Trophoblast cell (in vitro differentiated cells and primary cell): ENCODE data around the gene DDX11.
"Not testable (repeated sequence)": the region's sequence is repeated elsewhere in the genome, so short reads cannot be mapped to it uniquely, and the experiment has no call there.

Source experiments
- DNase-seq, 2 donors: peaks; one replicate each; pipeline ENCODE4 v3.0.0-alpha.2; 2016
- H2AFZ ChIP-seq: 2 replicates; pipeline ENCODE4 v1.6.1; 2013; ENCODE audit warnings: low read length, moderate library complexity, mild to moderate bottlenecking; ENCODE audit not compliant: insufficient read depth, poor library complexity
- H2AK5ac ChIP-seq: 2 replicates; pipeline ENCODE4 v1.6.1; 2013; ENCODE audit warnings: mild to moderate bottlenecking, low read length
- H2BK120ac ChIP-seq: 2 replicates; pipeline ENCODE4 v1.6.1; 2013; ENCODE audit warnings: low read length, mild to moderate bottlenecking, moderate library complexity; ENCODE audit not compliant: insufficient read depth, poor library complexity
- H2BK12ac ChIP-seq: 2 replicates; pipeline ENCODE4 v1.6.1; 2013; ENCODE audit warnings: mild to moderate bottlenecking, low read length, moderate library complexity
- H2BK5ac ChIP-seq: 2 replicates; pipeline ENCODE4 v1.6.1; 2013; ENCODE audit warnings: low read length, low read depth, moderate library complexity, mild to moderate bottlenecking; ENCODE audit not compliant: poor library complexity
- H3K14ac ChIP-seq: 2 replicates; pipeline ENCODE4 v1.6.1; 2013; ENCODE audit warnings: mild to moderate bottlenecking, low read length
- H3K18ac ChIP-seq: 2 replicates; pipeline ENCODE4 v1.6.1; 2013; ENCODE audit warnings: mild to moderate bottlenecking, low read length
- H3K23ac ChIP-seq: 2 replicates; pipeline ENCODE4 v1.6.1; 2013; ENCODE audit warnings: low read length
- H3K27ac ChIP-seq: 2 replicates; pipeline ENCODE4 v1.5.1; 2013; ENCODE audit warnings: low read depth, mild to moderate bottlenecking, inconsistent platforms, low read length, moderate library complexity
- H3K27me3 ChIP-seq: 2 replicates; pipeline ENCODE4 v1.6.1; 2013; ENCODE audit warnings: inconsistent platforms, mild to moderate bottlenecking, low read length, moderate library complexity; ENCODE audit not compliant: insufficient read depth
- H3K36me3 ChIP-seq, 2 experiments: 1 replicate in 1 of 2; 2 replicates in 1 of 2; pipeline ENCODE4 v1.6.1; 2013; ENCODE audit warnings: low read length in 2 of 2, mild to moderate bottlenecking in 2 of 2, moderate library complexity in 1 of 2; ENCODE audit not compliant: insufficient read depth in 2 of 2, control insufficient read depth in 1 of 2
- H3K4ac ChIP-seq: 2 replicates; pipeline ENCODE4 v1.6.1; 2013; ENCODE audit warnings: low read depth, mild to moderate bottlenecking, low read length, moderate library complexity
- H3K4me1 ChIP-seq, 2 experiments: 1 replicate in 1 of 2; 2 replicates in 1 of 2; pipeline ENCODE4 v1.6.1; 2013; ENCODE audit warnings: low read length in 2 of 2, mild to moderate bottlenecking in 2 of 2, moderate library complexity in 1 of 2; ENCODE audit not compliant: insufficient read depth in 2 of 2, control insufficient read depth in 1 of 2
- H3K4me2 ChIP-seq: 2 replicates; pipeline ENCODE4 v1.6.1; 2013; ENCODE audit warnings: inconsistent platforms, mild to moderate bottlenecking, low read length, moderate library complexity
- H3K4me3 ChIP-seq: 2 replicates; pipeline ENCODE4 v1.5.1; 2013; ENCODE audit warnings: mild to moderate bottlenecking, low read depth, low read length, inconsistent platforms
- H3K79me1 ChIP-seq: one replicate; pipeline ENCODE4 v1.6.1; 2013; ENCODE audit warnings: low read length
- H3K79me2 ChIP-seq: 2 replicates; pipeline ENCODE4 v1.6.1; 2013; ENCODE audit warnings: low read length, mild to moderate bottlenecking; ENCODE audit not compliant: control insufficient read depth, insufficient read depth, poor library complexity
- H3K9ac ChIP-seq: 2 replicates; pipeline ENCODE4 v1.6.1; 2013; ENCODE audit warnings: mild to moderate bottlenecking, low read length
- H3K9me3 ChIP-seq: 2 replicates; pipeline ENCODE4 v1.6.1; 2013; ENCODE audit warnings: low read depth, mild to moderate bottlenecking, control low read depth, inconsistent platforms, low read length; ENCODE audit not compliant: insufficient read depth
- H4K12ac ChIP-seq: 2 replicates; pipeline ENCODE4 v1.6.1; 2013; ENCODE audit warnings: low read depth, mild to moderate bottlenecking, low read length, moderate library complexity
- H4K8ac ChIP-seq: 2 replicates; pipeline ENCODE4 v1.6.1; 2013; ENCODE audit warnings: low read depth, mild to moderate bottlenecking, low read length, moderate library complexity
- H4K91ac ChIP-seq: one replicate; pipeline ENCODE4 v1.6.1; 2013; ENCODE audit warnings: low read depth, mild to moderate bottlenecking, low read length, moderate library complexity
- WGBS: extraction: QIAGEN DNeasy Blood & Tissue Kit; methylation state at CpG from one replicate; pipeline ENCODE4 v1.1.7; 2013; ENCODE audit warnings: missing lambda C conversion rate; ENCODE audit not compliant: insufficient read length, insufficient coverage; ENCODE audit errors: extremely low coverage; 5-methylcytosine and 5-hydroxymethylcytosine counted together

The DDX11 gene

GRCh38 chr12:31103561-31103975 lies 29.9 kb downstream of the DDX11 start:
- H3K4me1 ChIP-seq, H2BK5ac ChIP-seq, H3K4ac ChIP-seq, H3K27ac ChIP-seq, H2AFZ ChIP-seq, H3K23ac ChIP-seq, H4K91ac ChIP-seq, H3K27me3 ChIP-seq, H3K9me3 ChIP-seq, H3K14ac ChIP-seq, DNase-seq, H4K8ac ChIP-seq, H3K9ac ChIP-seq, H3K79me2 ChIP-seq, H3K4me3 ChIP-seq, H3K79me1 ChIP-seq, H2AK5ac ChIP-seq, H4K12ac ChIP-seq, H2BK120ac ChIP-seq, H3K18ac ChIP-seq, H3K4me2 ChIP-seq, H2BK12ac ChIP-seq: not testable (repeated sequence)
- peaks cover 32 to 33% of the 10 kb centered on the region in 2 experiments for H3K36me3 ChIP-seq
- no CpG with 5 or more reads among the region's 16 CpGs for WGBS

GRCh38 chr12:31104220-31104619 lies 30.6 kb downstream of the DDX11 start:
- H3K9ac ChIP-seq, DNase-seq, H3K14ac ChIP-seq, H3K9me3 ChIP-seq, H3K27ac ChIP-seq, H3K79me1 ChIP-seq, H3K27me3 ChIP-seq, H3K4me3 ChIP-seq, H2AK5ac ChIP-seq, H4K12ac ChIP-seq, H4K91ac ChIP-seq, H3K79me2 ChIP-seq, H3K4me2 ChIP-seq, H2BK5ac ChIP-seq, H2BK120ac ChIP-seq, H3K4me1 ChIP-seq, H2BK12ac ChIP-seq, H2AFZ ChIP-seq, H3K23ac ChIP-seq, H3K4ac ChIP-seq, H3K18ac ChIP-seq, H4K8ac ChIP-seq: not testable (repeated sequence)
- peaks cover 32 to 33% of the 10 kb centered on the region in 2 experiments for H3K36me3 ChIP-seq
- no CpG with 5 or more reads among the region's 4 CpGs for WGBS

GRCh38 chr12:31104773-31105172 lies 31.1 kb downstream of the DDX11 start:
- H3K4me1 ChIP-seq, H2BK12ac ChIP-seq, H4K12ac ChIP-seq, H3K23ac ChIP-seq, H3K79me1 ChIP-seq, H3K27me3 ChIP-seq, H4K8ac ChIP-seq, H4K91ac ChIP-seq, H3K4me2 ChIP-seq, H3K4ac ChIP-seq, H3K4me3 ChIP-seq, DNase-seq, H3K9me3 ChIP-seq, H2BK5ac ChIP-seq, H2AK5ac ChIP-seq, H2BK120ac ChIP-seq, H3K18ac ChIP-seq, H3K79me2 ChIP-seq, H3K14ac ChIP-seq, H3K9ac ChIP-seq, H3K27ac ChIP-seq, H2AFZ ChIP-seq: not testable (repeated sequence)
- H3K36me3 ChIP-seq, result peaks cover 32 to 33% of the 10 kb centered on the region in 2 experiments
- WGBS, result no CpG with 5 or more reads among the region's 14 CpGs

GRCh38 chr12:31105668-31106067 lies 32.0 kb downstream of the DDX11 start:
- no peaks in the 10 kb centered on the region for H3K27me3 ChIP-seq
- H3K9me3 ChIP-seq, result no peaks in the 10 kb centered on the region
- no peak overlapping the region for H3K4me2 ChIP-seq
- H2AFZ ChIP-seq, result no peak overlapping the region
- H3K4ac ChIP-seq, result no peak overlapping the region
- H3K27ac ChIP-seq, result no peak overlapping the region
- no peak overlapping the region for H3K18ac ChIP-seq
- DNase-seq, result no peak
- no CpG with 5 or more reads among the region's 8 CpGs for WGBS
- H3K79me2 ChIP-seq, result no peaks in the 10 kb centered on the region
- H4K8ac ChIP-seq, result no peak overlapping the region
- no peaks in the 10 kb centered on the region for H3K79me1 ChIP-seq
- H3K4me3 ChIP-seq, result no peak overlapping the region
- H4K12ac ChIP-seq, result no peak overlapping the region
- no peak overlapping the region for H2BK5ac ChIP-seq
- H3K23ac ChIP-seq, result no peak overlapping the region
- H3K14ac ChIP-seq, result no peak overlapping the region
- H3K9ac ChIP-seq, result no peak overlapping the region
- H3K36me3 ChIP-seq, result peaks cover 29 to 31% of the 10 kb centered on the region in 2 experiments
- no peak overlapping the region for H2BK12ac ChIP-seq
- H2BK120ac ChIP-seq, result no peak overlapping the region
- H2AK5ac ChIP-seq, result no peak overlapping the region
- H4K91ac ChIP-seq, result no peak overlapping the region
- H3K4me1 ChIP-seq, result no peaks in the 10 kb centered on the region
